ENCODE data around the gene MMP25.
"Not testable (repeated sequence)": the region's sequence is repeated elsewhere in the genome, so short reads cannot be mapped to it uniquely, and the experiment has no call there.

The MMP25 gene

DNA sequence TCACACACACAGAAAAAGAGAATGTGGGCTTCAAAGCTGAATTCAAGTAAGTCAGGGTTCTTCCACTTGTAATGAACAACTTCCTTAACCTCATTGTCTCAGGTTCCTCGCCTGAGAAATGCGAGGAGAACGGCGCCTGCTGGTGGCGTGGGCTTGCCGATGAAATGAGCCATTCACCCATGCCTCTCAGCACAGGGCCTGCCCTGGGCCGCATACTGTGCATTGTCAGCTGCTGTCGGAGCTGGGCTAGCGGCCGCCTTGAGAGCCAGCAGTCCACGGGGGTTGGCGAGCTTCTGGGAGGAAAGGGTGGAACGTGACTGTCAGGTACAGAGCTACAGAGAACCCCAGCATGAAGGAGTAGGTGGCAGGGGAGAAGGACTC is 7.0 kb downstream of the MMP25 start:
- not testable (repeated sequence) for DNase-seq (ENCODE audit: low read depth in 4 of 4, low spot score in 1 of 4)

DNA sequence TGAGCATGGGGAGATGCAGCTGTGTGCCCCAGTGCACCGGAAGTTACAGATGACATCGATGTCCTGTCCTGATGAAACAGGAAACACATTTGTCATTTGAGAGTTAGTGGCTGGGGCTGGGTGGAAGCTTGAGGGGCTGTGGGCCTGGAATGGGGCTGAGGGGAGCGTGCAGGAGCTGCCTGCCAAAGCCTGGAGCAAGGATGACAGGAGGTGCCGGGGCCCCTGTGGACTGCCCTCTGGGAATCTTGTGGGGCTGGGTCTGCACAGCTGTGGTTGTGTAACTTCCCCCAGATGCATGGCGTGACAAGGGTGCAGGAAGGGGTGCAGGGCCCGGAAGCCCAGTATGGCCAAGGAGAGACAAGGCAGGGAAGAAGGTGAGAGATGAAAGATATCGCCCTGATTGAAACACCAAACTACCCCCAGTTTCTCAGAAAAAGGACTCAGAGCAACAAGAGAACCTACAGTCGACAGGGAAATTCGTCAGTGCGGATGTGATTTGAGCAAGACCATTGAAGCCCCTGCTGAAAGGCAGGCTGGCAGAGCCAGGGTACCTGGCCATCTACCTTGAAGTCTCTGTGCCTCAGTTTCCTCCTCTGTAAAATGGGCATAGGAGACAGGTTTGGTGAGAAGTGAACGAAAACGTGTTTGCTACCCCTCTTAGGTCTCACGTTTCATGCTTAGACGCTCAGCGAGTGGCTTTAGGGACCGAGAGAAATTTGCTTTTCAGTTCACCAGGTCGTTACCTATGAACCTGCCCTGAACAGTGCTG is 8.8 kb downstream of the MMP25 start:
- DNase-seq (ENCODE audit: low read depth in 4 of 4, low spot score in 1 of 4): no peak

DNA sequence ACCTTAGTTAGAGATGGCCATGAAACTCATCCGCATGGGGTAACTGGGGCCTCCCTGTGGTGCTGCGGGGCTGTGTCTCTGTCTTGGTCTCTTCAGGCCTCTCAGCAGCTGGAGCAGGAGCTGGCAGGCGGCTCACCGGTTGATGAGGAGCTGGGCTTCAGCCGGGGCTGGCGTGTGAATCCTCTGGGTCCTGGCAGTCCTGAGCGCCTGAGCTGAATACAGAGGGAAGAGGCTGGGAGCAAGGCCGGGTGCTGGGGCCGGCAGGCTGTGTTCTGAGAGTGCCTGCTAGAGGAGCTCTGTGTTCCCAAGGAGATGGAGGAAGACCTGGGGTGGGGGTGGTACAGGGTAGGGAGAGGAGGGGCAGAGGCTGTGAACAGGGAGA is 9.4 kb downstream of the MMP25 start:
- not testable (repeated sequence) for DNase-seq (ENCODE audit: low read depth in 4 of 4, low spot score in 1 of 4)

GRCh38 chr16:3056336-3057180 is 10.2 kb downstream of the MMP25 start:
- DNase-seq (ENCODE audit: low read depth in 4 of 4, low spot score in 1 of 4): no peak

DNA sequence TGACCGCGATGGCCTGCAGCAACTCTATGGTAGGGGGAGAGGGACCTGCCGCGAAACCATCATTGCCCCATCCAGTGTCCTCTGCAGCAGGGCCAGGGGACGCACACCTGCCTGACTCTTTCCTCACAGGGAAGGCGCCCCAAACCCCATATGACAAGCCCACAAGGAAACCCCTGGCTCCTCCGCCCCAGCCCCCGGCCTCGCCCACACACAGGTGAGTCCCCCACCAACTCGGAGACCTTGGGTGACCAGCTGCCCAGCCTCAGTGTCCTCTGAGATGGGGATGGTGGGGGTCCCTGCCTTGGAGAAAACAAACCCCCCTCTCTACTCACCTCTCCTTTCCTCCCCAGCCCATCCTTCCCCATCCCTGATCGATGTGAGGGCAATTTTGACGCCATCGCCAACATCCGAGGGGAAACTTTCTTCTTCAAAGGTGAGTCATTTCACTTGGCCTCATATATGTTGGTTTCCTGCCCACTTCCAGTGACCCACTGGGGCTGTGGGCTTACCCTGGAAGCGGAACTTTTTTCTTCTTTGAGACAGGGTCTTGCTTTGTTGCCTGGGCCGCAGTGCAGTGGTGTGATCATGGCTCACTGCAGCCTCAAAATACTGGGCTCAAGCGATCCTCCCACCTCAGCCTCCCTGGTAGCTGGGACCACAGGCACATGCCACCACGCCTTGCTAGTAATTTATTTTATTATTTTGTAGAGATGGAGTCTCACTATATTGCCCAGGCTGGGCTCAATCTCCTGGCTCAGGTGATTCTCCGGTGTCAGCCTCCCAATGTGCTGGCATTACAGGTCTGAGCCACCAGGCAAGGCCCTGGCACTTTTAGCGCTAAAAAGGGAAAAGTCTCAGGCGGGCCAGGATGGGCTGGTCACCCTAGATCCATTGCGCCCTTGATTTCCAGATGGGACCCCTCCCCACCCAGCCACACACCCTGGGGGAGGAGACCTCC is 11.1 kb downstream of the MMP25 start:
- no peak for DNase-seq (ENCODE audit: low read depth in 4 of 4, low spot score in 1 of 4)

- no peak for DNase-seq (ENCODE audit: low read depth in 4 of 4, low spot score in 1 of 4)
These were observed 12.0 kb downstream of the MMP25 start for GRCh38 chr16:3058139-3059030.

DNA sequence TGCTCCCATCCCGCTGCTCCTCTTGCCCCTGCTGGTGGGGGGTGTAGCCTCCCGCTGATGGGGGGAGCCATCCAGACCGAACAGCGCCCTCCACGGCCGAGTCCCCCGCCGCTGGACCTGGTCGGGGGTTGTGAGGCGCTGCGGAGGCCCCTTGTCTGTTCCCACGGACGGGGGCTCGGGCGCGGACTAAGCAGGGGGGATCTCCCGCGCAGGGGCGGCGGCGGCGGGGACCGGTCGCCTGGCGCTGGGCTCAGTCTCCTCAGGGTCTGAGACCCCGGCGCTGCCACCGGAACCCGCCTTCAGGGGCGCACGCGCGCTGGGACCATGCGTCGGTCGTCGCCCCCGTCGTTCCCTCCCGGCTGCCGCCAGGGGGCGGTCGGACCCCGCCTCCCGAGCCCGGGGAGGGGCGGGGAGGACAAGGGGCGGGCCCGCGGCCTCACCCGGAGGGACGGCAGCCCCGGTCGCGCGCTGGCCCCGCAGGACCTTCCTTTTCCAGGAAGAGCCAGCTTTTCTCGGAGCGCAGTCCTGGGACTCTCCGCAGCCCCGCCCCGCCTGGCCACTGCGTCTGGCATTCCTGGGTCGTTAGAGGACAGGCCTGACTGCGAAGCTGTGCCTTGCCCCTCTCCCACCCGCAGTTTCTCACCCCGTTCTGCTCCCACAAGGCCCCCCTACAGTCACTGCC is 12.8 kb downstream of the MMP25 start:
- peak; percentile 65 to 82 (median 76) for DNase-seq (ENCODE audit: low read depth in 4 of 4, low spot score in 1 of 4)

- DNase-seq (ENCODE audit: low read depth in 4 of 4, low spot score in 1 of 4): no peak
These were observed 13.4 kb downstream of the MMP25 start for GRCh38 chr16:3059723-3060242.

DNA sequence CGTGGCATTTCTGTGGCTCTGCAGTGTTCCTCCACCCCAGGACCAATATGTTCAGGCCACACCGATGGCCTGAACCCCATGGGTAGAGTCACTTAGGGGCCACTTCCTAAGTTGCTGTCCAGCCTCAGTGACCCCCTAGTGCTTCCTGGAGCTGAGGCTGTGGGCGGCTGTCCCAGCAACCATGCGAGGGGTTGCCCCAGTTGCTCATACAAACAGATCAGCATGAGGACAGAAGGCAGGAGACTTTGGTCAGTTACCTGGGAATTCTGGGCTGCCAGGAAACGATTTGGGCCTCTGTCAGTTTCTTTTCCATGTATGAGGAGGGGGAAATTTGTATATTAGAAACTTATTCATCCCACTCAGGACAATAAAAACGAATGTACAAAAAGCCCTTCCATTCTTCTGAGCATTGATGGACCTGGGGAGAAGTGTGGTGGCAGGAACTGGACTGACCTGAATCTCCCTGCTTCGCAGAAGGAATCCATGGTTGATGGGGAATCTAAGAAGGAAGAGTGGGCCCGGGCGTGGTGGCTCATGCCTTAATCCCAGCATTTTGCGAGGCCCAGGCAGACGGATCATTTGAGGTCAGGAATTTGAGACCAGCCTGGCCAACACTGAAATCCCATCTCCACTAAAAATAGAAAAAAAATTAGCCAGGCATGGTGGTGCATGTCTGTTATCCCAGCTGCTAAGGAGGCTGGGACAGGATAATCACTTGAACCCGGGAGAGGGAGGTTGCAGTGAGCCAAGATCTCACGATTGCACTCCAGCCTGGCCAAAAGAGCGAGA is 14.2 kb downstream of the MMP25 start:
- no peak for DNase-seq (ENCODE audit: low read depth in 4 of 4, low spot score in 1 of 4)

DNA sequence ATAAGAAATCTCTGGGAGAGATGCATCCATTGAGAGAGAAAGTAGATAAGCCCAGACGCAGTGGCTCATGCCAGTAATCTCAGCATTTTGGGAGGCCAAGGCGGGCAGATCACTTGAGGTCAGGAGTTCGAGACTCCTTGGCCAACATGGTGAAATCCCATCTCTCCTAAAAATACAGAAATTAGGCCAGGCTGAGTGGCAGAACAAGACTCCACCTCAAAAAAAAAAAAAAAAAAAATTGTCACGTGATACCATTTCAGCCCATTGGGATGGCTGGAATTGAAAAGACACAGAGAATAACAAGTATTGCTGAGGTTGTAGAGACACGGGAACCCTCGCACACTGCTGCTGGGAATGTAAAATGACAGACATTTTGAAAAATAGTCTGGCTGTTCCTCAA is 16.2 kb downstream of the MMP25 start:
- no peak for DNase-seq (ENCODE audit: low read depth in 4 of 4, low spot score in 1 of 4)

- DNase-seq (ENCODE audit: low read depth in 4 of 4, low spot score in 1 of 4): no peak
These were observed 17.4 kb downstream of the MMP25 start for GRCh38 chr16:3063625-3064386.

- DNase-seq (ENCODE audit: low read depth in 4 of 4, low spot score in 1 of 4): peak in 2 of 4 experiments; percentile 45 to 77
These were observed 18.8 kb downstream of the MMP25 start, which contains the start of gene IL32 for GRCh38 chr16:3065069-3065741. Gene IL32 (plus strand): TSS chr16:3065640. CDS start chr16:3065812, 172 bp downstream.

- DNase-seq (ENCODE audit: low read depth in 4 of 4, low spot score in 1 of 4): no peak
These were observed 19.5 kb downstream of the MMP25 start for GRCh38 chr16:3065742-3066439.

GRCh38 chr16:3066440-3066748 is 20.0 kb downstream of the MMP25 start:
- no peak for DNase-seq (ENCODE audit: low read depth in 4 of 4, low spot score in 1 of 4)

DNA sequence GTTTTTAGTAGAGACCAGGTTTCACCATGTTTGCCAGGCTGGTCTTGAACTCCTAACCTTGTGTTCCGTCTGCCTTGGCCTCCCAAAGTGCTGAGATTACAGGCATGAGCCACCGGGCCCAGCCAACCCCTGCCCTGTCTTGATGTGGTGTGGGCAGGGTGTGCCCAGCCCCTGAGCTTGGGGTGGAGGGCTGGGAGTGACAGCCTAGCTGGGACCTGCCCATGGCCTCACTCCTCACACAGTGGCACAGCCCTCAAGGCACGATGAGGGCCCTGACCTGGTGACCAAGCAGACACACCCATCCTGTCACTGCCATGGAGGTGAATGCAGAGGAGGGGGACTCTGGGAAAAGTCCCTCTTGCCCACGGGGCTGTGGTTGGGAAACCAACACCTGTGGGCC is 22.1 kb downstream of the MMP25 start:
- no peak for DNase-seq (ENCODE audit: low read depth in 4 of 4, low spot score in 1 of 4)

- not testable (repeated sequence) for DNase-seq (ENCODE audit: low read depth in 4 of 4, low spot score in 1 of 4)
These were observed 22.8 kb downstream of the MMP25 start for GRCh38 chr16:3069146-3069545.

GRCh38 chr16:3070608-3071111 is 24.3 kb downstream of the MMP25 start:
- no peak for DNase-seq (ENCODE audit: low read depth in 4 of 4, low spot score in 1 of 4)

All from stimulated activated CD4-positive, alpha-beta T cell treated with anti-CD3 and anti-CD28 coated beads, Interleukin-1b, Interleukin-23, amount 100 ng/mL, for 24 hours (primary cell).